HFFc6 (cell line): ENCODE results near the gene BCL2. TPM values are rescaled to one million over a fixed set of nuclear protein-coding genes. Genes with fewer than 3 reads are reported as not detected.

ENCODE experiments used
- DNase-seq: peaks from one replicate; pipeline ENCODE4 v3.0.0-alpha.2; 2018
- H3K27ac Mint-ChIP-seq: 2 replicates; pipeline ENCODE4 v1.8.0; 2020; ENCODE audit warnings: mild to moderate bottlenecking, mixed read lengths
- H3K27me3 Mint-ChIP-seq: 2 replicates; pipeline ENCODE4 v1.8.0; 2021; ENCODE audit warnings: mild to moderate bottlenecking, moderate library complexity, mixed read lengths; ENCODE audit not compliant: insufficient read depth
- H3K36me3 Mint-ChIP-seq: 2 replicates; pipeline ENCODE4 v1.8.0; 2021; ENCODE audit warnings: low read depth, mixed read lengths
- H3K4me1 Mint-ChIP-seq: 2 replicates; pipeline ENCODE4 v1.8.0; 2020; ENCODE audit warnings: low read depth, mixed read lengths
- H3K4me3 Mint-ChIP-seq: 2 replicates; pipeline ENCODE4 v1.8.0; 2020; ENCODE audit warnings: mild to moderate bottlenecking, moderate library complexity, mixed read lengths
- H3K9me3 Mint-ChIP-seq: 2 replicates; pipeline ENCODE4 v1.8.0; 2020; ENCODE audit warnings: mild to moderate bottlenecking, mixed read lengths
- CTCF ChIP-seq: fragments of 200-600 bp; sonication (generic); IDR thresholded peaks from 2 replicates; pipeline ENCODE4 v1.5.0; 2021; ENCODE audit warnings: antibody characterized with exemption, mild to moderate bottlenecking
- total RNA-seq, 6 experiments: library from RNA; stranded (reverse); fragmentation: NEBNext Ultra II Directional; extraction: Animal tissue kit (Norgen Biotek cat#: 25700); gene quantifications; 2 replicates in 1 of 6; 3 replicates in 5 of 6; pipeline ENCODE4 v1.2.3, GENCODE V29; 2021

BCL2 gene
- total RNA-seq, 6 experiments from 2014 or later = 0.17 to 1.1 (median 0.95) TPM

GRCh38 chr18:63336366-63337099 is 17.0 kb upstream of the BCL2 start:
- peak overlapping the region; percentile 62 for H3K4me3 Mint-ChIP-seq

GRCh38 chr18:63331105-63331504 is 11.5 kb upstream of the BCL2 start:
- Mint-ChIP-seq H3K4me3 (no peak overlapping the region), H3K27me3 (no peaks in the 10 kb centered on the region), H3K4me1 (peaks cover 6% of the 10 kb centered on the region), H3K36me3 (peaks cover 18% of the 10 kb centered on the region), H3K9me3 (no peaks in the 10 kb centered on the region), H3K27ac (no peak overlapping the region)
- DNase-seq = no peak
- no peak for TF ChIP-seq CTCF

More at GRCh38 chr18:63336366-63337099, 17.0 kb upstream of the BCL2 start:
- no peaks in the 10 kb centered on the region for H3K9me3 Mint-ChIP-seq
- H3K27ac Mint-ChIP-seq = peak overlapping the region; percentile 92
- H3K27me3 Mint-ChIP-seq = no peaks in the 10 kb centered on the region
- H3K4me1 Mint-ChIP-seq = peaks cover 27% of the 10 kb centered on the region
- TF ChIP-seq CTCF = no peak
- peaks cover 32% of the 10 kb centered on the region for H3K36me3 Mint-ChIP-seq
- DNase-seq = peak; percentile 94

GRCh38 chr18:63329431-63330145 is 10.0 kb upstream of the BCL2 start:
- TF ChIP-seq CTCF = no peak
- no peak for DNase-seq
- Mint-ChIP-seq H3K27ac (no peak overlapping the region), H3K4me3 (no peak overlapping the region), H3K27me3 (no peaks in the 10 kb centered on the region), H3K4me1 (no peaks in the 10 kb centered on the region), H3K9me3 (no peaks in the 10 kb centered on the region), H3K36me3 (peaks cover 8% of the 10 kb centered on the region)

- Mint-ChIP-seq H3K4me3 (no peak overlapping the region), H3K27me3 (no peaks in the 10 kb centered on the region), H3K9me3 (no peaks in the 10 kb centered on the region), H3K27ac (no peak overlapping the region), H3K4me1 (peaks cover 16% of the 10 kb centered on the region), H3K36me3 (peaks cover 2% of the 10 kb centered on the region; the same call in 1 of the 2 replicates)
- DNase-seq = no peak
- TF ChIP-seq CTCF = no peak
These were observed 6.4 kb upstream of the BCL2 start for GRCh38 chr18:63326011-63326410.

GRCh38 chr18:63325086-63325686 is 5.6 kb upstream of the BCL2 start:
- Mint-ChIP-seq H3K4me3 (no peak overlapping the region), H3K9me3 (no peaks in the 10 kb centered on the region), H3K4me1 (peaks cover 18% of the 10 kb centered on the region), H3K36me3 (no peaks in the 10 kb centered on the region), H3K27ac (no peak overlapping the region), H3K27me3 (no peaks in the 10 kb centered on the region; the same call in 1 of the 2 replicates)
- TF ChIP-seq CTCF = no peak
- DNase-seq = no peak
